ENCODE results near the gene TTR. TPM values are rescaled to one million over a fixed set of nuclear protein-coding genes. Genes with fewer than 3 reads are reported as not detected.
A peak's percentile ranks its signal among the peaks of the same experiment; 100 is the strongest.

TTR gene
- total RNA-seq, 1 donor from 2014 or later, result not detected

- H3K27me3 Mint-ChIP-seq (ENCODE audit: unreplicated experiment), result no peaks in the 10 kb centered on the region
- no peak for DNase-seq (ENCODE audit: low spot score)
- H3K27ac Mint-ChIP-seq (ENCODE audit: unreplicated experiment), result no peak overlapping the region
- H3K4me1 Mint-ChIP-seq (ENCODE audit: unreplicated experiment), result no peaks in the 10 kb centered on the region
- no peaks in the 10 kb centered on the region for H3K9me3 Mint-ChIP-seq (ENCODE audit: unreplicated experiment)
- H3K4me3 Mint-ChIP-seq (ENCODE audit: unreplicated experiment), result no peak overlapping the region
- no peak for TF ChIP-seq CTCF (IDR thresholded peaks at IDR 0.05; ENCODE audit: unreplicated experiment)
- no peaks in the 10 kb centered on the region for H3K36me3 Mint-ChIP-seq (ENCODE audit: low read depth, unreplicated experiment)
Observed at GRCh38 chr18:31603315-31603714, 11.6 kb downstream of the TTR start.

- no peaks in the 10 kb centered on the region for H3K36me3 Mint-ChIP-seq (ENCODE audit: low read depth, unreplicated experiment)
- H3K4me3 Mint-ChIP-seq (ENCODE audit: unreplicated experiment), result no peak overlapping the region
- H3K4me1 Mint-ChIP-seq (ENCODE audit: unreplicated experiment), result peaks cover 10% of the 10 kb centered on the region
- H3K27ac Mint-ChIP-seq (ENCODE audit: unreplicated experiment), result no peak overlapping the region
- DNase-seq (ENCODE audit: low spot score), result no peak
- no peaks in the 10 kb centered on the region for H3K27me3 Mint-ChIP-seq (ENCODE audit: unreplicated experiment)
- no peak for TF ChIP-seq CTCF (IDR thresholded peaks at IDR 0.05; ENCODE audit: unreplicated experiment)
- no peaks in the 10 kb centered on the region for H3K9me3 Mint-ChIP-seq (ENCODE audit: unreplicated experiment)
Observed at GRCh38 chr18:31606265-31606664, 14.6 kb downstream of the TTR start.

- Mint-ChIP-seq H3K9me3 (ENCODE audit: unreplicated experiment) (no peaks in the 10 kb centered on the region), H3K27me3 (ENCODE audit: unreplicated experiment) (no peaks in the 10 kb centered on the region), H3K4me1 (ENCODE audit: unreplicated experiment) (peaks cover 10% of the 10 kb centered on the region), H3K36me3 (ENCODE audit: low read depth, unreplicated experiment) (no peaks in the 10 kb centered on the region), H3K4me3 (ENCODE audit: unreplicated experiment) (no peak overlapping the region), H3K27ac (ENCODE audit: unreplicated experiment) (no peak overlapping the region)
- no peak for DNase-seq (ENCODE audit: low spot score)
- no peak for TF ChIP-seq CTCF (IDR thresholded peaks at IDR 0.05; ENCODE audit: unreplicated experiment)
Observed at GRCh38 chr18:31607384-31607783, 15.7 kb downstream of the TTR start.

- no peaks in the 10 kb centered on the region for H3K36me3 Mint-ChIP-seq (ENCODE audit: low read depth, unreplicated experiment)
- H3K4me1 Mint-ChIP-seq (ENCODE audit: unreplicated experiment), result peaks cover 10% of the 10 kb centered on the region
- H3K27me3 Mint-ChIP-seq (ENCODE audit: unreplicated experiment), result no peaks in the 10 kb centered on the region
- no peak for DNase-seq (ENCODE audit: low spot score)
- H3K4me3 Mint-ChIP-seq (ENCODE audit: unreplicated experiment), result no peak overlapping the region
- no peaks in the 10 kb centered on the region for H3K9me3 Mint-ChIP-seq (ENCODE audit: unreplicated experiment)
- no peak overlapping the region for H3K27ac Mint-ChIP-seq (ENCODE audit: unreplicated experiment)
- no peak for TF ChIP-seq CTCF (IDR thresholded peaks at IDR 0.05; ENCODE audit: unreplicated experiment)
Observed at GRCh38 chr18:31609886-31610285, 18.2 kb downstream of the TTR start.

- TF ChIP-seq CTCF (IDR thresholded peaks at IDR 0.05; ENCODE audit: unreplicated experiment), result peak; percentile 41
- peak; percentile 50 for DNase-seq (ENCODE audit: low spot score)
- Mint-ChIP-seq H3K9me3 (ENCODE audit: unreplicated experiment) (no peaks in the 10 kb centered on the region), H3K27me3 (ENCODE audit: unreplicated experiment) (no peaks in the 10 kb centered on the region), H3K27ac (ENCODE audit: unreplicated experiment) (no peak overlapping the region), H3K4me3 (ENCODE audit: unreplicated experiment) (no peak overlapping the region), H3K4me1 (ENCODE audit: unreplicated experiment) (peaks cover 10% of the 10 kb centered on the region), H3K36me3 (ENCODE audit: low read depth, unreplicated experiment) (no peaks in the 10 kb centered on the region)
Observed at GRCh38 chr18:31610286-31611205, 18.9 kb downstream of the TTR start.
